Uterus (tissue), 4 donors: Measurements from ENCODE around the gene ASB2. TPM values are rescaled to one million over a fixed set of nuclear protein-coding genes. Genes with fewer than 3 reads are reported as not detected.
A peak's percentile ranks its signal among the peaks of the same experiment; 100 is the strongest.

ENCODE experiments used
- DNase-seq, 2 donors: peaks; one replicate each; pipeline ENCODE4 v3.0.0-alpha.2; 2019 to 2020
- H3K27ac ChIP-seq, 2 donors: fragments of 200-600 bp; sonication (generic); 1 replicate in 1 of 2; 2 replicates in 1 of 2; pipeline ENCODE4 v1.5.1; 2016 to 2018
- H3K27me3 ChIP-seq, 2 donors: fragments of 200-600 bp; sonication (generic); one replicate each; pipeline ENCODE4 v1.5.1; 2018 to 2019; ENCODE audit warnings: control low read depth in 1 of 2
- H3K36me3 ChIP-seq, 2 donors: fragments of 200-600 bp; sonication (generic); one replicate each; pipeline ENCODE4 v1.5.1; 2019; ENCODE audit warnings: control low read depth in 1 of 2
- H3K4me1 ChIP-seq, 2 donors: fragments of 200-600 bp; sonication (generic); one replicate each; pipeline ENCODE4 v1.5.1; 2018 to 2019; ENCODE audit warnings: control low read depth in 1 of 2
- H3K4me3 ChIP-seq, 2 donors: fragments of 200-600 bp; sonication (generic); 1 replicate in 1 of 2; 2 replicates in 1 of 2; pipeline ENCODE4 v1.5.1; 2018 to 2019; ENCODE audit warnings: mild to moderate bottlenecking in 1 of 2
- H3K9me3 ChIP-seq, 2 donors: fragments of 200-600 bp; sonication (generic); one replicate each; pipeline ENCODE4 v1.5.1; 2019; ENCODE audit warnings: control low read depth in 1 of 2
- CTCF ChIP-seq, 4 experiments: fragments of 200-600 bp in 2 of 4; fragments of 450-650 bp in 2 of 4; sonication (generic) in 2 of 4; IDR thresholded peaks; one replicate each; pipeline ENCODE4 v1.5.1; 2016 to 2019; ENCODE audit warnings: antibody characterized with exemption in 4 of 4, mild to moderate bottlenecking in 2 of 4, moderate library complexity in 1 of 4
- POLR2A ChIP-seq, 2 donors: fragments of 450-650 bp; IDR thresholded peaks; one replicate each; pipeline ENCODE4 v1.6.1; 2016; ENCODE audit warnings: antibody characterized with exemption in 2 of 2, mild to moderate bottlenecking in 1 of 2, moderate library complexity in 1 of 2
- intact Hi-C: fragments of 100-400 bp; cut with DNase I; formaldehyde crosslinking; loops from one replicate; pipeline ENCODE4 v1.15.1; 2023; ENCODE audit warnings: low total_unique reads
- total RNA-seq, 4 donors: library from RNA; depleted of rRNA in 3 of 4; stranded (reverse); fragments of >200 nt in 3 of 4; gene quantifications; one replicate each; pipeline versions ENCODE4 v1.1.0 to v1.2.4, GENCODE V29; 2014 to 2023
- donor health status: DM: yes; HTN: yes; CAD: no.

Gene ASB2
- total RNA-seq, 4 donors from 2014 or later, result 11.8 to 84.1 (median 21.0) TPM

- H3K27ac ChIP-seq, result no peak overlapping the region
- H3K27me3 ChIP-seq, result no peaks in the 10 kb centered on the region
- no peak for DNase-seq
- H3K9me3 ChIP-seq, result no peaks in the 10 kb centered on the region
- H3K4me3 ChIP-seq, result no peak overlapping the region
- TF ChIP-seq CTCF (IDR thresholded peaks at IDR 0.05) (no peak), POLR2A (IDR thresholded peaks at IDR 0.05) (no peak)
- no peaks in the 10 kb centered on the region for H3K36me3 ChIP-seq
- intact Hi-C loops, result no loop called here
- peaks cover 0 to 6% of the 10 kb centered on the region in 2 donors for H3K4me1 ChIP-seq
Measured at GRCh38 chr14:93967637-93968250, 8.6 kb downstream of the ASB2 start.

GRCh38 chr14:93965946-93966474, 10.4 kb downstream of the ASB2 start:
- peak overlapping the region; percentile 48 to 73 for H3K27ac ChIP-seq

GRCh38 chr14:93965287-93965821, 11.0 kb downstream of the ASB2 start:
- Histone ChIP-seq H3K27me3 (no peaks in the 10 kb centered on the region), H3K4me1 (no peaks in the 10 kb centered on the region), H3K9me3 (no peaks in the 10 kb centered on the region), H3K27ac (peak overlapping the region; percentile 48 to 73), H3K4me3 (no peak overlapping the region), H3K36me3 (no peaks in the 10 kb centered on the region)
- no peak for DNase-seq
- TF ChIP-seq POLR2A (IDR thresholded peaks at IDR 0.05), result no peak
- TF ChIP-seq CTCF (IDR thresholded peaks at IDR 0.05), result no peak
- intact Hi-C loops, result no loop called here

More at GRCh38 chr14:93965946-93966474, 10.4 kb downstream of the ASB2 start:
- peaks cover 0 to 4% of the 10 kb centered on the region in 2 donors for H3K4me1 ChIP-seq
- no peak for DNase-seq
- H3K27me3 ChIP-seq, result no peaks in the 10 kb centered on the region
- no peaks in the 10 kb centered on the region for H3K9me3 ChIP-seq
- TF ChIP-seq CTCF (IDR thresholded peaks at IDR 0.05) (no peak), POLR2A (IDR thresholded peaks at IDR 0.05) (no peak)
- H3K36me3 ChIP-seq, result no peaks in the 10 kb centered on the region
- H3K4me3 ChIP-seq, result no peak overlapping the region
- intact Hi-C loops, result no loop called here

GRCh38 chr14:93964820-93965286, 11.5 kb downstream of the ASB2 start:
- Histone ChIP-seq H3K9me3 (no peaks in the 10 kb centered on the region), H3K27ac (peak overlapping the region in 1 of 2 donors; percentile 42), H3K36me3 (no peaks in the 10 kb centered on the region), H3K4me1 (no peaks in the 10 kb centered on the region), H3K27me3 (no peaks in the 10 kb centered on the region), H3K4me3 (no peak overlapping the region)
- intact Hi-C loops, result no loop called here
- no peak for DNase-seq
- no peak for TF ChIP-seq POLR2A (IDR thresholded peaks at IDR 0.05)
- TF ChIP-seq CTCF (IDR thresholded peaks at IDR 0.05), result no peak

- intact Hi-C loops, result no loop called here
- no peak overlapping the region for H3K4me3 ChIP-seq
- H3K27me3 ChIP-seq, result no peaks in the 10 kb centered on the region
- H3K4me1 ChIP-seq, result no peaks in the 10 kb centered on the region
- H3K36me3 ChIP-seq, result no peaks in the 10 kb centered on the region
- DNase-seq, result no peak
- H3K27ac ChIP-seq, result peak overlapping the region in 1 of 2 donors; percentile 0
- TF ChIP-seq CTCF (IDR thresholded peaks at IDR 0.05), result no peak
- TF ChIP-seq POLR2A (IDR thresholded peaks at IDR 0.05), result no peak
- no peaks in the 10 kb centered on the region for H3K9me3 ChIP-seq
Measured at GRCh38 chr14:93964281-93964680, 12.1 kb downstream of the ASB2 start.
